H1 (cell line): ENCODE results near the gene FBN3. TPM values are rescaled to one million over a fixed set of nuclear protein-coding genes. Genes with fewer than 3 reads are reported as not detected.

Experiments used
- CHD7 ChIP-seq: fragments of 300-600 bp; sonication (generic); IDR thresholded peaks from 2 replicates; pipeline ENCODE4 v1.7.1; 2012; ENCODE audit warnings: low read length, moderate library complexity, mild to moderate bottlenecking, inconsistent platforms; ENCODE audit not compliant: insufficient replicate concordance
- polyA plus RNA-seq, 7 experiments: library from polyadenylated mRNA; depleted of rRNA in 3 of 7; stranded (reverse) in 5 of 7; unstranded in 2 of 7; fragments of >200 nt in 5 of 7; fragments of 200-250 nt in 2 of 7; gene quantifications; 1 replicate in 5 of 7; 2 replicates in 1 of 7; 4 replicates in 1 of 7; pipeline versions ENCODE4 v1.2.1 to v1.2.3, GENCODE V29; 2011 to 2013; ENCODE audit warnings: missing spikeins in 2 of 7, mixed read lengths in 2 of 7
- total RNA-seq: library from RNA; stranded (reverse); fragmentation: NEBNext Ultra II Directional; extraction: Animal tissue kit (Norgen Biotek cat#: 25700); gene quantifications from 2 replicates; pipeline ENCODE4 v1.2.1, GENCODE V29; 2021

FBN3 gene
- total and polyA plus RNA-seq, 2 of the 8 experiments (the other 6 are each of a cell fraction or from before 2014, with no cell fraction given): 37.1 to 38.7 TPM

GRCh38 chr19:8101311-8101710 lies 48.1 kb downstream of the FBN3 start (continued):
- TF ChIP-seq CHD7: no peak
